Activated B cell treated with CpG ODN at 0.5 μM for 24 hours (primary cell): Measurements from ENCODE around the gene XPNPEP2. TPM values are rescaled to one million over a fixed set of nuclear protein-coding genes. Genes with fewer than 3 reads are reported as not detected.

Source experiments
- ATAC-seq: fragments of 200-7000 bp; cut with Tn5 transposase; one replicate; pipeline ENCODE4 v1.10.0; 2021; ENCODE audit warnings: low read depth, mild to moderate bottlenecking, moderate library complexity
- CTCF ChIA-PET: fragments of 350-600 bp; sonication (Branson Sonifier 250); formaldehyde crosslinking; loops from one replicate; lab custom pipeline; 2021; ENCODE audit warnings: antibody characterized with exemption; lab: Charles Lee
- POLR2A ChIA-PET: fragments of 350-600 bp; sonication (Branson Sonifier 250); formaldehyde crosslinking; loops from one replicate; lab custom pipeline; 2021; ENCODE audit warnings: antibody characterized with exemption; lab: Charles Lee
- DNase-seq: peaks from one replicate; pipeline ENCODE4 v3.0.0; 2022
- H3K27ac Mint-ChIP-seq: one replicate; pipeline ENCODE4 v1.8.0; 2020; ENCODE audit warnings: mixed read lengths
- H3K27me3 Mint-ChIP-seq: one replicate; pipeline ENCODE4 v1.8.0; 2021; ENCODE audit warnings: mixed read lengths
- H3K36me3 Mint-ChIP-seq: one replicate; pipeline ENCODE4 v1.8.0; 2021; ENCODE audit warnings: low read depth, mixed read lengths
- H3K4me1 Mint-ChIP-seq: one replicate; pipeline ENCODE4 v1.8.0; 2021; ENCODE audit warnings: mixed read lengths
- H3K4me3 Mint-ChIP-seq: one replicate; pipeline ENCODE4 v1.8.0; 2020; ENCODE audit warnings: mild to moderate bottlenecking, mixed read lengths
- H3K9me3 Mint-ChIP-seq: one replicate; pipeline ENCODE4 v1.8.0; 2020; ENCODE audit warnings: mixed read lengths
- CTCF ChIP-seq: fragments of 200-600 bp; IDR thresholded peaks from one replicate; pipeline ENCODE4 v1.8.0; 2022; ENCODE audit warnings: antibody characterized with exemption, mild to moderate bottlenecking
- intact Hi-C: fragments of 100-400 bp; cut with micrococcal nuclease; formaldehyde crosslinking; loops from one replicate; pipeline ENCODE4 v1.15.1; 2024
- total RNA-seq: library from RNA; stranded (reverse); gene quantifications from 2 replicates; pipeline ENCODE4 v1.2.3, GENCODE V29; 2022

Gene XPNPEP2
- total RNA-seq, 1 donor from 2014 or later: 0.07 TPM

GRCh38 chrX:129695535-129695934 lies 43.2 kb upstream of the XPNPEP2 start:
- Mint-ChIP-seq H3K4me3 (no peak overlapping the region), H3K4me1 (no peaks in the 10 kb centered on the region), H3K36me3 (no peaks in the 10 kb centered on the region), H3K27me3 (no peaks in the 10 kb centered on the region), H3K9me3 (no peaks in the 10 kb centered on the region), H3K27ac (no peak overlapping the region)
- ChIA-PET CTCF (interaction anchor here (0.8 kb wide), 1 partner anchor 129 kb away, joined by 3 read pairs; no protein-coding TSS in a partner anchor), POLR2A (no interaction called here)
- no peak for ATAC-seq
- TF ChIP-seq CTCF: no peak
- intact Hi-C loops: no loop called here
- DNase-seq: no peak

- Mint-ChIP-seq H3K4me3 (no peak overlapping the region), H3K4me1 (no peaks in the 10 kb centered on the region), H3K27ac (no peak overlapping the region), H3K36me3 (no peaks in the 10 kb centered on the region), H3K27me3 (no peaks in the 10 kb centered on the region), H3K9me3 (no peaks in the 10 kb centered on the region)
- intact Hi-C loops: no loop called here
- no peak for TF ChIP-seq CTCF
- ATAC-seq: no peak
- no peak for DNase-seq
- POLR2A ChIA-PET: no interaction called here
- CTCF ChIA-PET: interaction anchor here (0.8 kb wide), 1 partner anchor 128 kb away, joined by 3 read pairs; no protein-coding TSS in a partner anchor
Observed at GRCh38 chrX:129695937-129696336, 42.8 kb upstream of the XPNPEP2 start.

GRCh38 chrX:129696463-129697155 lies 42.2 kb upstream of the XPNPEP2 start:
- intact Hi-C loops: no loop called here
- ATAC-seq (no peak), DNase-seq (no peak)
- H3K9me3 Mint-ChIP-seq: no peaks in the 10 kb centered on the region
- H3K4me3 Mint-ChIP-seq: no peak overlapping the region
- ChIA-PET CTCF (no interaction called here), POLR2A (no interaction called here)
- no peaks in the 10 kb centered on the region for H3K27me3 Mint-ChIP-seq
- no peaks in the 10 kb centered on the region for H3K36me3 Mint-ChIP-seq
- no peak overlapping the region for H3K27ac Mint-ChIP-seq
- H3K4me1 Mint-ChIP-seq: no peaks in the 10 kb centered on the region
- TF ChIP-seq CTCF: no peak

GRCh38 chrX:129697204-129697829 lies 41.5 kb upstream of the XPNPEP2 start:
- no peak overlapping the region for H3K4me3 Mint-ChIP-seq
- intact Hi-C loops: no loop called here
- H3K4me1 Mint-ChIP-seq: no peaks in the 10 kb centered on the region
- ChIA-PET POLR2A (no interaction called here), CTCF (no interaction called here)
- no peaks in the 10 kb centered on the region for H3K27me3 Mint-ChIP-seq
- no peak overlapping the region for H3K27ac Mint-ChIP-seq
- ATAC-seq: no peak
- DNase-seq: no peak
- no peak for TF ChIP-seq CTCF
- no peaks in the 10 kb centered on the region for H3K9me3 Mint-ChIP-seq
- no peaks in the 10 kb centered on the region for H3K36me3 Mint-ChIP-seq

GRCh38 chrX:129698150-129698549 lies 40.6 kb upstream of the XPNPEP2 start:
- ChIA-PET CTCF (no interaction called here), POLR2A (no interaction called here)
- no peaks in the 10 kb centered on the region for H3K36me3 Mint-ChIP-seq
- H3K27ac Mint-ChIP-seq: no peak overlapping the region
- no peaks in the 10 kb centered on the region for H3K9me3 Mint-ChIP-seq
- ATAC-seq (no peak), DNase-seq (no peak)
- no peaks in the 10 kb centered on the region for H3K4me1 Mint-ChIP-seq
- TF ChIP-seq CTCF: no peak
- no peak overlapping the region for H3K4me3 Mint-ChIP-seq
- intact Hi-C loops: no loop called here
- no peaks in the 10 kb centered on the region for H3K27me3 Mint-ChIP-seq
